Measurements from ENCODE around the gene TNFRSF13B.

GRCh38 chr17:16935786-16936185 lies 36.1 kb downstream of the TNFRSF13B start:
- no peak for TF ChIP-seq POLR2A (IDR thresholded peaks at IDR 0.05; ENCODE audit: low read depth)
- no peak for TF ChIP-seq CTCF (IDR thresholded peaks at IDR 0.05)

Measured in esophagus muscularis mucosa (tissue), 3 donors.